ENCODE data around the gene NUP205.

DNA sequence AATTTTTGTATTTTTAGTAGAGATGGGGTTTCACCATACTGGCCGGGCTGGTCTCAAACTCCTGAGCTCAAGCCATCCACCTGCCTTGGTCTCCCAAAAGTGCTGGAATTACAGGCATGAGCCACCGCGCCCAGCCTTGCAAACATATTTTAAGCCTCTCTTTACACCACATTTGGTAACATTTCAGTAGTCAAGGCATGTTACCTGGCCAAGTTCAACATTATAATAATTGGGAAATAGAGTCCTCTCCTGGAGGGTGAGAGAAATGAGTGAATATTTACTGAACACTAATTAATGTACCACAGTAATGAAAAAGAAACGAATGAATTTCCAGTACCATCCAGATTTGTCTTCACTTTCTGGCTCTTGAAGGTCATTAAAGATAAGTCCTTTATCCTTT lies 37.8 kb upstream of the NUP205 start:
- TF ChIP-seq, protein P1, sequence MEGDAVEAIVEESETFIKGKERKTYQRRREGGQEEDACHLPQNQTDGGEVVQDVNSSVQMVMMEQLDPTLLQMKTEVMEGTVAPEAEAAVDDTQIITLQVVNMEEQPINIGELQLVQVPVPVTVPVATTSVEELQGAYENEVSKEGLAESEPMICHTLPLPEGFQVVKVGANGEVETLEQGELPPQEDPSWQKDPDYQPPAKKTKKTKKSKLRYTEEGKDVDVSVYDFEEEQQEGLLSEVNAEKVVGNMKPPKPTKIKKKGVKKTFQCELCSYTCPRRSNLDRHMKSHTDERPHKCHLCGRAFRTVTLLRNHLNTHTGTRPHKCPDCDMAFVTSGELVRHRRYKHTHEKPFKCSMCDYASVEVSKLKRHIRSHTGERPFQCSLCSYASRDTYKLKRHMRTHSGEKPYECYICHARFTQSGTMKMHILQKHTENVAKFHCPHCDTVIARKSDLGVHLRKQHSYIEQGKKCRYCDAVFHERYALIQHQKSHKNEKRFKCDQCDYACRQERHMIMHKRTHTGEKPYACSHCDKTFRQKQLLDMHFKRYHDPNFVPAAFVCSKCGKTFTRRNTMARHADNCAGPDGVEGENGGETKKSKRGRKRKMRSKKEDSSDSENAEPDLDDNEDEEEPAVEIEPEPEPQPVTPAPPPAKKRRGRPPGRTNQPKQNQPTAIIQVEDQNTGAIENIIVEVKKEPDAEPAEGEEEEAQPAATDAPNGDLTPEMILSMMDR (IDR thresholded peaks at IDR 0.05), result no peak
- TF ChIP-seq POLR2A (IDR thresholded peaks at IDR 0.05), result no peak
